ENCODE data around the gene CYB5A.

Gene CYB5A

GRCh38 chr18:74291771-74292540 lies at the start of gene CYB5A:
CYB5A (minus strand) TSS chr18:74291963; CDS start chr18:74291875, 88 bp downstream.
- peak; percentile 79 for DNase-seq (ENCODE audit: low read depth)
- peak within 1 kb of the TSS; percentile 67 for H3K4me3 ChIP-seq (ENCODE audit: control insufficient read depth, low read depth, low read length)
- peak; percentile 2 for TF ChIP-seq CTCF (IDR thresholded peaks at IDR 0.05; ENCODE audit: control insufficient read depth, insufficient read depth, low read depth, low read length, missing control alignments)

- H3K4me3 ChIP-seq (ENCODE audit: control insufficient read depth, low read depth, low read length), result no peak overlapping the region
- no peak for TF ChIP-seq CTCF (IDR thresholded peaks at IDR 0.05; ENCODE audit: control insufficient read depth, insufficient read depth, low read depth, low read length, missing control alignments)
- DNase-seq (ENCODE audit: low read depth), result no peak
Measured at GRCh38 chr18:74337912-74338309, 46.1 kb upstream of the CYB5A start.

GRCh38 chr18:74337155-74337911 lies 45.6 kb upstream of the CYB5A start:
- no peak for TF ChIP-seq CTCF (IDR thresholded peaks at IDR 0.05; ENCODE audit: control insufficient read depth, insufficient read depth, low read depth, low read length, missing control alignments)
- DNase-seq (ENCODE audit: low read depth), result no peak
- no peak overlapping the region for H3K4me3 ChIP-seq (ENCODE audit: control insufficient read depth, low read depth, low read length)

GRCh38 chr18:74336656-74337055 lies 44.9 kb upstream of the CYB5A start:
- DNase-seq (ENCODE audit: low read depth), result no peak
- TF ChIP-seq CTCF (IDR thresholded peaks at IDR 0.05; ENCODE audit: control insufficient read depth, insufficient read depth, low read depth, low read length, missing control alignments), result no peak

GRCh38 chr18:74334242-74334893 lies 42.6 kb upstream of the CYB5A start:
- TF ChIP-seq CTCF (IDR thresholded peaks at IDR 0.05; ENCODE audit: control insufficient read depth, insufficient read depth, low read depth, low read length, missing control alignments), result no peak
- no peak for DNase-seq (ENCODE audit: low read depth)
- no peak overlapping the region for H3K4me3 ChIP-seq (ENCODE audit: control insufficient read depth, low read depth, low read length)

More at GRCh38 chr18:74336656-74337055, 44.9 kb upstream of the CYB5A start:
- H3K4me3 ChIP-seq (ENCODE audit: control insufficient read depth, low read depth, low read length), result no peak overlapping the region

GRCh38 chr18:74333091-74333490 lies 41.3 kb upstream of the CYB5A start:
- TF ChIP-seq CTCF (IDR thresholded peaks at IDR 0.05; ENCODE audit: control insufficient read depth, insufficient read depth, low read depth, low read length, missing control alignments), result no peak
- no peak overlapping the region for H3K4me3 ChIP-seq (ENCODE audit: control insufficient read depth, low read depth, low read length)
- no peak for DNase-seq (ENCODE audit: low read depth)
